Neuronal stem cell (in vitro differentiated cells): ENCODE measurements around the gene PCBP2.

Experiments
- DNase-seq: peaks from one replicate; pipeline ENCODE4 v3.0.0-alpha.2; 2013; ENCODE audit warnings: low spot score
- H2AFZ ChIP-seq: one replicate; pipeline ENCODE4 v1.6.1; 2013; ENCODE audit warnings: mild to moderate bottlenecking, low read length, inconsistent platforms
- H2AK5ac ChIP-seq: 2 replicates; pipeline ENCODE4 v1.6.1; 2013; ENCODE audit warnings: low read depth, mild to moderate bottlenecking, inconsistent platforms, low read length, moderate library complexity, mixed read lengths
- H2BK120ac ChIP-seq: 2 replicates; pipeline ENCODE4 v1.6.1; 2013; ENCODE audit warnings: low read depth, mild to moderate bottlenecking, inconsistent platforms, low read length, moderate library complexity, mixed read lengths
- H2BK12ac ChIP-seq: one replicate; pipeline ENCODE4 v1.6.1; 2013; ENCODE audit warnings: low read length, inconsistent platforms
- H2BK15ac ChIP-seq: 2 replicates; pipeline ENCODE4 v1.6.1; 2013; ENCODE audit warnings: mild to moderate bottlenecking, low read length, inconsistent platforms, mixed read lengths
- H2BK5ac ChIP-seq: one replicate; pipeline ENCODE4 v1.6.1; 2013; ENCODE audit warnings: inconsistent platforms, mild to moderate bottlenecking, low read length, moderate library complexity
- H3K14ac ChIP-seq: one replicate; pipeline ENCODE4 v1.6.1; 2013; ENCODE audit warnings: low read length, inconsistent platforms
- H3K18ac ChIP-seq: 2 replicates; pipeline ENCODE4 v1.6.1; 2013; ENCODE audit warnings: low read length, inconsistent platforms
- H3K23ac ChIP-seq: 2 replicates; pipeline ENCODE4 v1.6.1; 2013; ENCODE audit warnings: low read depth, mild to moderate bottlenecking, mixed read lengths, low read length, inconsistent platforms; ENCODE audit not compliant: poor library complexity
- H3K27ac ChIP-seq: replicated peaks from 3 replicates; pipeline ENCODE4 v1.5.1; 2013; ENCODE audit warnings: low read length, inconsistent platforms
- H3K27me3 ChIP-seq, 3 experiments: 2 replicates each; pipeline ENCODE4 v1.6.1; 2013; ENCODE audit warnings: low read length in 3 of 3, mild to moderate bottlenecking in 2 of 3, inconsistent platforms in 1 of 3, low read depth in 1 of 3, mixed read lengths in 1 of 3, moderate library complexity in 1 of 3; ENCODE audit not compliant: control insufficient read depth in 3 of 3, insufficient read depth in 3 of 3
- H3K36me3 ChIP-seq, 2 donors: replicated peaks in 1 of 2; 2 replicates each; pipeline ENCODE4 v1.6.1; 2013; ENCODE audit warnings: low read length in 2 of 2; ENCODE audit not compliant: control insufficient read depth in 2 of 2, insufficient read depth in 2 of 2
- H3K4ac ChIP-seq: 2 replicates; pipeline ENCODE4 v1.6.1; 2013; ENCODE audit warnings: inconsistent platforms, mild to moderate bottlenecking, low read length, moderate library complexity
- H3K4me1 ChIP-seq, 2 donors: 1 replicate in 1 of 2; 2 replicates in 1 of 2; pipeline ENCODE4 v1.6.1; 2013; ENCODE audit warnings: low read length in 2 of 2, low read depth in 1 of 2; ENCODE audit not compliant: control insufficient read depth in 2 of 2, insufficient read depth in 1 of 2
- H3K4me2 ChIP-seq: one replicate; pipeline ENCODE4 v1.6.1; 2013; ENCODE audit warnings: mild to moderate bottlenecking, low read length, inconsistent platforms; ENCODE audit not compliant: insufficient read depth, poor library complexity, severe bottlenecking
- H3K4me3 ChIP-seq, 2 donors: 2 replicates each; pipeline ENCODE4 v1.5.1; 2013; ENCODE audit warnings: low read length in 2 of 2, mild to moderate bottlenecking in 2 of 2, inconsistent platforms in 1 of 2, moderate library complexity in 1 of 2
- H3K79me1 ChIP-seq: one replicate; pipeline ENCODE4 v1.6.1; 2013; ENCODE audit warnings: low read depth, mild to moderate bottlenecking, inconsistent platforms, low read length, moderate library complexity
- H3K9ac ChIP-seq: one replicate; pipeline ENCODE4 v1.6.1; 2013; ENCODE audit warnings: mild to moderate bottlenecking, low read depth, low read length, inconsistent platforms; ENCODE audit not compliant: poor library complexity
- H3K9me3 ChIP-seq, 2 donors: replicated peaks in 1 of 2; 2 replicates each; pipeline versions ENCODE3 to v1.6.1; 2013; ENCODE audit warnings: low read length in 2 of 2, mild to moderate bottlenecking in 2 of 2, inconsistent platforms in 1 of 2, low read depth in 1 of 2, mixed read lengths in 1 of 2, moderate library complexity in 1 of 2; ENCODE audit not compliant: control insufficient read depth in 2 of 2, insufficient read depth in 1 of 2
- H4K8ac ChIP-seq: one replicate; pipeline ENCODE4 v1.6.1; 2013; ENCODE audit warnings: low read depth, mild to moderate bottlenecking, inconsistent platforms, low read length, moderate library complexity
- H4K91ac ChIP-seq: one replicate; pipeline ENCODE4 v1.6.1; 2013; ENCODE audit warnings: low read length, low read depth, mild to moderate bottlenecking, inconsistent platforms; ENCODE audit not compliant: poor library complexity
- WGBS, 2 donors: extraction: QIAGEN DNeasy Blood & Tissue Kit; methylation state at CpG; one replicate each; pipeline ENCODE4 v1.1.7; 2013; ENCODE audit warnings: missing lambda C conversion rate in 2 of 2, mixed read lengths in 1 of 2; ENCODE audit not compliant: insufficient read length in 2 of 2, insufficient replicate concordance in 1 of 2; ENCODE audit errors: extremely low coverage in 2 of 2; 5-methylcytosine and 5-hydroxymethylcytosine counted together

The PCBP2 gene

DNA sequence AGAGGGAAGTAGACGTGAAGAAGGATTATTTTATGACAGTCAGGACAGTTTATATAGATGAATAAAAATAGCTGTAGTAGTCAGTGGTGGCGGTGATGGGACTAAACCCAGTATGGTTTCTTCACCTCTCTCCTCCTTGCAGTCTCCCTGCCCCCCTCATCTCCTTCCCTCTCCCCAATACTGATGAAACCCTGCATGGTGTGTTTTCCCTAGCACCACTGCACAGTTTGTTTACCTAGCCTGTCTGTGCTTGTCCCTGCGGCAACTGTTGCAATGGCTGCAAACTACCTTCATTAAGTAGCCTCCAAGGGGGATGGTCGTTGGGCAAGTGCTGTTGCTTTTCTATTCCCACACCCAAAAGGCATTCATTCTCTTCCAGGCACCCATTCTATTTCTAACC lies 14.7 kb downstream of the PCBP2 start:
- Histone ChIP-seq H3K27me3 (no peaks in the 10 kb centered on the region), H3K27ac (no peak overlapping the region), H3K79me1 (peaks cover 6% of the 10 kb centered on the region), H4K8ac (no peak overlapping the region), H3K4me2 (no peak overlapping the region), H3K23ac (no peak overlapping the region), H3K18ac (no peak overlapping the region), H3K4ac (no peak overlapping the region), H2BK120ac (no peak overlapping the region), H3K4me1 (peaks cover 0 to 17% of the 10 kb centered on the region in 2 donors), H2BK15ac (no peak overlapping the region), H2BK5ac (no peak overlapping the region), H2AK5ac (no peak overlapping the region), H4K91ac (no peak overlapping the region), H3K9me3 (no peaks in the 10 kb centered on the region), H3K9ac (no peak overlapping the region), H2BK12ac (no peak overlapping the region), H2AFZ (no peak overlapping the region), H3K14ac (no peak overlapping the region), H3K36me3 (peaks cover 71 to 100% of the 10 kb centered on the region in 2 donors), H3K4me3 (no peak overlapping the region)
- DNase-seq = no peak
- no CpG with 5 or more reads among the region's 4 CpGs for WGBS, 2 donors

- no peak overlapping the region for H2BK12ac ChIP-seq
- no peak overlapping the region for H2BK120ac ChIP-seq
- H3K4ac ChIP-seq = no peak overlapping the region
- H2BK15ac ChIP-seq = no peak overlapping the region
- no peak overlapping the region for H3K14ac ChIP-seq
- H3K27ac ChIP-seq = no peak overlapping the region
- H3K4me2 ChIP-seq = no peak overlapping the region
- H3K4me3 ChIP-seq = no peak overlapping the region
- no peak overlapping the region for H2AK5ac ChIP-seq
- peaks cover 6% of the 10 kb centered on the region for H3K79me1 ChIP-seq
- no peak overlapping the region for H2AFZ ChIP-seq
- H3K23ac ChIP-seq = no peak overlapping the region
- H4K8ac ChIP-seq = no peak overlapping the region
- peaks cover 0 to 16% of the 10 kb centered on the region in 2 donors for H3K4me1 ChIP-seq
- H3K36me3 ChIP-seq = peaks cover 72 to 100% of the 10 kb centered on the region in 2 donors
- H3K27me3 ChIP-seq = no peaks in the 10 kb centered on the region
- no CpG with 5 or more reads among the region's 5 CpGs for WGBS, 2 donors
- no peak for DNase-seq
- H3K9me3 ChIP-seq = no peaks in the 10 kb centered on the region
- H4K91ac ChIP-seq = no peak overlapping the region
- H3K18ac ChIP-seq = no peak overlapping the region
- no peak overlapping the region for H3K9ac ChIP-seq
- H2BK5ac ChIP-seq = no peak overlapping the region
Observed at GRCh38 chr12:53467082-53467481, 15.2 kb downstream of the PCBP2 start.

DNA sequence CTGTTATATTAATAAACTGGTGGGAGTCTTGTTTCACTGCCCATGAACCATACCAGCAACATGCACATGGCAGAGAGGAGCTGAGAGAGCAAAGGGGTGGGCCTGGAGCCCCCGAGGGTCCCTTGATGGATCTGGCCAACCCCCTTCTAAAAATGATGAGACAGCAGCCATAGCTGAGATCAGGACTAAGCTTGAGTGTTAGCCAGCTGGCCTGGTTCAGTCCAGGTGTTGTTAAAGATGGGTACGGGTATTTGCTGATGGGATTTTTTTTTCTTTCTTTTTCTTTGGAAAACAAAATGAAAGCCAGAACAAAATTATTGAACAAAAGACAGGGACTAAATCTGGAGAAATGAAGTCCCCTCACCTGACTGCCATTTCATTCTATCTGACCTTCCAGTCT lies 16.0 kb downstream of the PCBP2 start:
- Histone ChIP-seq H2BK15ac (no peak overlapping the region), H4K91ac (no peak overlapping the region), H2BK5ac (no peak overlapping the region), H3K4me3 (no peak overlapping the region), H3K9me3 (no peaks in the 10 kb centered on the region), H3K27me3 (no peaks in the 10 kb centered on the region), H2BK120ac (no peak overlapping the region), H3K79me1 (peaks cover 6% of the 10 kb centered on the region), H2AFZ (no peak overlapping the region), H3K14ac (no peak overlapping the region), H3K36me3 (peaks cover 68 to 100% of the 10 kb centered on the region in 2 donors), H2BK12ac (no peak overlapping the region), H3K4me2 (no peak overlapping the region), H3K4ac (no peak overlapping the region), H3K4me1 (peaks cover 0 to 13% of the 10 kb centered on the region in 2 donors), H3K27ac (no peak overlapping the region), H3K18ac (no peak overlapping the region), H3K9ac (no peak overlapping the region), H3K23ac (no peak overlapping the region), H2AK5ac (no peak overlapping the region), H4K8ac (no peak overlapping the region)
- no peak for DNase-seq
- WGBS, 2 donors = no CpG with 5 or more reads among the region's 2 CpGs

DNA sequence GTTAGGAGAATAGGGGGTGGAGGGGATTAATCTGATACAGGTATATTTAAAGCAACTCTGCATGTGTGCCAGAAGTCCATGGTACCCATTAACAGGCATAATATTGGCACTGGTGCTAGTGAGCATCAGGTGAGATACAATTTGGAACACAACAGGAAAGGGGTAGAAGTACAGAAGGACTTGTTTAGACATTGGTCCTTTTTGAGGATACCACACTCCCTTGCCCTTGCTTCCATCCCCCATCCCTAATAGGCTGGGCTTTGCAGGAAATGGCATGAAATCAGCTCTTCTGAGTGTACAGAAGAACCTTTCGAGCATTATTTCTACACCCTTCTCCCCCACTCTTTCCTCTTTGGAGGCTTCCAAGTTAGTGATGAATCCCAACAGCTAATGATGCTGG lies 16.4 kb downstream of the PCBP2 start:
- no peak overlapping the region for H2BK5ac ChIP-seq
- no peak overlapping the region for H2BK12ac ChIP-seq
- DNase-seq = no peak
- H3K27ac ChIP-seq = no peak overlapping the region
- H3K79me1 ChIP-seq = peaks cover 6% of the 10 kb centered on the region
- H3K9ac ChIP-seq = no peak overlapping the region
- no peak overlapping the region for H3K18ac ChIP-seq
- H2BK120ac ChIP-seq = no peak overlapping the region
- H4K91ac ChIP-seq = no peak overlapping the region
- H2AFZ ChIP-seq = no peak overlapping the region
- no peak overlapping the region for H3K4me2 ChIP-seq
- H3K4ac ChIP-seq = no peak overlapping the region
- no peak overlapping the region for H2AK5ac ChIP-seq
- no peak overlapping the region for H3K14ac ChIP-seq
- H4K8ac ChIP-seq = no peak overlapping the region
- H3K23ac ChIP-seq = no peak overlapping the region
- no peak overlapping the region for H2BK15ac ChIP-seq
- peaks cover 0 to 10% of the 10 kb centered on the region in 2 donors for H3K4me1 ChIP-seq
- no peaks in the 10 kb centered on the region for H3K27me3 ChIP-seq
- no peaks in the 10 kb centered on the region for H3K9me3 ChIP-seq
- H3K36me3 ChIP-seq = peaks cover 64 to 100% of the 10 kb centered on the region in 2 donors
- H3K4me3 ChIP-seq = no peak overlapping the region
- no CpG with 5 or more reads among the region's 1 CpG for WGBS, 2 donors
